HepG2 (cell line): Measurements from ENCODE around the gene SERTAD2. TPM values are rescaled to one million over a fixed set of nuclear protein-coding genes. Genes with fewer than 3 reads are reported as not detected.

Experiments used
- ATAC-seq: fragments of 200-7000 bp; cut with Tn5 transposase; 3 replicates; pipeline ENCODE4 v1.9.1; 2020; ENCODE audit warnings: mild to moderate bottlenecking, moderate library complexity
- BruUV-seq: library from RNA; stranded (reverse); fragments of 400-500 nt; replicated peaks from 2 replicates; lab custom pipeline; 2021; lab: Mats Ljungman, UMichigan
- CTCF ChIA-PET: fragments of 300-600 bp; formaldehyde crosslinking; extraction: SDS; loops from one replicate; lab custom pipeline; 2021; ENCODE audit warnings: low total read pairs, inconsistent platforms, low intra/inter-chr PET ratio; lab: Yijun Ruan, JAX
- POLR2A ChIA-PET: fragments of 350-600 bp; sonication (Branson Sonifier 250); formaldehyde crosslinking; loops from one replicate; lab custom pipeline; 2020; ENCODE audit warnings: antibody characterized with exemption, inconsistent platforms; lab: Yijun Ruan, JAX
- DNase-seq: peaks from one replicate; pipeline ENCODE4 v3.0.0-alpha.2; 2015; ENCODE audit warnings: low spot score
- FAIRE-seq: peaks from 3 replicates; lab custom pipeline; 2011; peaks lifted over from hg19 to GRCh38; lab: Jason Lieb, UNC
- H2AFZ ChIP-seq: one replicate; pipeline ENCODE4 v1.6.1; 2011; ENCODE audit warnings: low read length, inconsistent platforms
- H3K27ac ChIP-seq: fragments of 300-600 bp; 3 replicates; pipeline ENCODE4 v1.8.0; 2011; ENCODE audit warnings: mixed run types, mild to moderate bottlenecking, mixed read lengths, low read length, inconsistent platforms; ENCODE audit not compliant: insufficient read depth; ENCODE audit errors: extremely low read length
- H3K27me3 ChIP-seq, 2 experiments: fragments of 200-600 bp in 1 of 2; 2 replicates in 1 of 2; 3 replicates in 1 of 2; pipeline versions ENCODE4 v1.6.0 to v1.8.0; 2011; ENCODE audit warnings: low read length in 2 of 2, mild to moderate bottlenecking in 2 of 2, moderate library complexity in 2 of 2, inconsistent platforms in 1 of 2; ENCODE audit not compliant: insufficient read depth in 2 of 2, control insufficient read depth in 1 of 2
- H3K36me3 ChIP-seq, 2 experiments: fragments of 200-600 bp in 1 of 2; replicated peaks in 1 of 2; 2 replicates in 1 of 2; 3 replicates in 1 of 2; pipeline versions ENCODE4 v1.5.1 to v1.8.0; 2011; ENCODE audit warnings: low read length in 2 of 2, inconsistent platforms in 1 of 2; ENCODE audit not compliant: insufficient read depth in 2 of 2, control insufficient read depth in 1 of 2
- H3K4me1 ChIP-seq: 2 replicates; pipeline ENCODE4 v1.5.1; 2012; ENCODE audit warnings: low read length, inconsistent platforms; ENCODE audit not compliant: insufficient read depth
- H3K4me2 ChIP-seq: 2 replicates; pipeline ENCODE4 v1.6.0; 2011; ENCODE audit warnings: low read depth, low read length, inconsistent platforms
- H3K4me3 ChIP-seq, 3 experiments: fragments of 200-600 bp in 1 of 3; sonication (generic), shearing (Covaris generic) in 1 of 3; replicated peaks in 1 of 3; 2 replicates each; pipeline ENCODE4 v1.5.1; 2011 to 2016; ENCODE audit warnings: low read length in 3 of 3, inconsistent platforms in 2 of 3, low read depth in 2 of 3, mild to moderate bottlenecking in 2 of 3, control low read depth in 1 of 3, mixed read lengths in 1 of 3; ENCODE audit not compliant: insufficient read depth in 1 of 3
- H3K79me2 ChIP-seq: one replicate; pipeline ENCODE4 v1.6.1; 2011; ENCODE audit warnings: low read length, inconsistent platforms; ENCODE audit not compliant: insufficient read depth
- H3K9ac ChIP-seq: 2 replicates; pipeline ENCODE4 v1.6.0; 2011; ENCODE audit warnings: mild to moderate bottlenecking, low read depth, low read length, inconsistent platforms; ENCODE audit not compliant: insufficient read depth
- H3K9me3 ChIP-seq: 2 replicates; pipeline ENCODE4 v1.5.1; 2012; ENCODE audit warnings: mild to moderate bottlenecking, low read length
- H4K20me1 ChIP-seq: 2 replicates; pipeline ENCODE4 v1.6.0; 2011; ENCODE audit warnings: inconsistent platforms, mild to moderate bottlenecking, low read length, moderate library complexity; ENCODE audit not compliant: insufficient read depth
- ATF7-NPFF ChIP-seq: sonication (generic); formaldehyde crosslinking; IDR thresholded peaks from 2 replicates; pipeline ENCODE4 v1.8.1; 2023; ENCODE audit warnings: mild to moderate bottlenecking, low read depth, missing genetic modification reagents, moderate library complexity
- CCDC6 ChIP-seq: sonication (generic); formaldehyde crosslinking; IDR thresholded peaks from 2 replicates; pipeline ENCODE4 v1.8.1; 2022; ENCODE audit warnings: mild to moderate bottlenecking, missing genetic modification reagents, moderate library complexity
- HIVEP1 ChIP-seq: sonication (generic); formaldehyde crosslinking; IDR thresholded peaks from 2 replicates; pipeline ENCODE4 v1.4.0; 2020; ENCODE audit warnings: mild to moderate bottlenecking, missing genetic modification reagents
- HNF4A ChIP-seq: sonication (generic); formaldehyde crosslinking; IDR thresholded peaks from 2 replicates; pipeline ENCODE4 v1.4.0; 2020; ENCODE audit warnings: missing genetic modification reagents
- LCORL ChIP-seq, 2 experiments: fragments of 450-650 bp in 1 of 2; sonication (generic) in 1 of 2; formaldehyde crosslinking in 1 of 2; IDR thresholded peaks; 2 replicates each; pipeline versions ENCODE4 v1.5.0 to v1.6.1; 2017 to 2020; ENCODE audit warnings: antibody characterized with exemption in 1 of 2, missing genetic modification reagents in 1 of 2
- POLR2AphosphoS2 ChIP-seq: IDR thresholded peaks from 2 replicates; pipeline ENCODE4 v1.6.1; 2011; ENCODE audit warnings: low read depth, low read length, improper control_type of control experiment
- REL ChIP-seq: sonication (generic); formaldehyde crosslinking; conservative IDR thresholded peaks from 2 replicates; pipeline ENCODE4 v1.8.0; 2022; ENCODE audit warnings: mild to moderate bottlenecking, missing genetic modification reagents, moderate library complexity
- SALL1 ChIP-seq: sonication (generic); formaldehyde crosslinking; IDR thresholded peaks from 2 replicates; pipeline ENCODE4 v1.8.0; 2022; ENCODE audit warnings: mild to moderate bottlenecking, missing genetic modification reagents
- SAP130 ChIP-seq: IDR thresholded peaks from 2 replicates; pipeline ENCODE4 v1.6.1; 2016; ENCODE audit warnings: low read depth
- SKI ChIP-seq: fragments of 450-650 bp; IDR thresholded peaks from one replicate; pipeline ENCODE4 v1.6.1; 2018; ENCODE audit warnings: mild to moderate bottlenecking; ENCODE audit not compliant: partially characterized antibody
- TARDBP ChIP-seq: sonication (generic); formaldehyde crosslinking; IDR thresholded peaks from 2 replicates; pipeline ENCODE4 v1.8.0; 2022; ENCODE audit warnings: mild to moderate bottlenecking, missing genetic modification reagents
- ZKSCAN8 ChIP-seq: IDR thresholded peaks from 2 replicates; pipeline ENCODE4 v1.6.1; 2016; ENCODE audit warnings: borderline replicate concordance, missing genetic modification reagents, missing compliant biosample characterization
- ZNF101 ChIP-seq: sonication (generic); formaldehyde crosslinking; IDR thresholded peaks from 2 replicates; pipeline ENCODE4 v1.4.0; 2020; ENCODE audit warnings: mild to moderate bottlenecking, low read depth, missing genetic modification reagents, borderline replicate concordance
- ZNF598 ChIP-seq: sonication (generic); formaldehyde crosslinking; IDR thresholded peaks from 2 replicates; pipeline ENCODE4 v1.5.1; 2020; ENCODE audit warnings: mild to moderate bottlenecking, missing genetic modification reagents, borderline replicate concordance
- ZNF629 ChIP-seq: sonication (generic); formaldehyde crosslinking; conservative IDR thresholded peaks from 2 replicates; pipeline ENCODE4 v1.5.0; 2020; ENCODE audit warnings: missing genetic modification reagents
- ZNF644 ChIP-seq: IDR thresholded peaks from 2 replicates; pipeline ENCODE4 v1.6.1; 2016; ENCODE audit warnings: low read depth
- ZNF737 ChIP-seq: sonication (generic); formaldehyde crosslinking; IDR thresholded peaks from 2 replicates; pipeline ENCODE4 v1.5.0; 2020; ENCODE audit warnings: missing genetic modification reagents, mild to moderate bottlenecking, borderline replicate concordance
- ZSCAN25 ChIP-seq: sonication (generic); formaldehyde crosslinking; IDR thresholded peaks from 2 replicates; pipeline ENCODE4 v1.8.0; 2022; ENCODE audit warnings: mild to moderate bottlenecking, missing genetic modification reagents
- WGBS: methylation state at CpG from one replicate; pipeline ENCODE4 v1.1.6; 2017; ENCODE audit warnings: low lambda C conversion rate; 5-methylcytosine and 5-hydroxymethylcytosine counted together
- in situ Hi-C: cut with HindIII; loops from 2 replicates; pipeline ENCODE4 v1.10.0; 2017; ENCODE audit warnings: low pct_unique_long_range_greater_than_20kb; ENCODE audit not compliant: extremely low pct_ligation_motif_present
- intact Hi-C: fragments of 100-400 bp; cut with micrococcal nuclease; formaldehyde crosslinking; loops from one replicate; pipeline ENCODE4 v1.10.0; 2022; ENCODE audit not compliant: unreplicated experiment
- polyA plus RNA-seq, 8 experiments: library from polyadenylated mRNA; depleted of rRNA in 3 of 8; stranded (reverse) in 7 of 8; unstranded in 1 of 8; fragments of >200 nt; fragmentation: Illumina TruSeq in 4 of 8; extraction: Trizol in 4 of 8; gene quantifications; 2 replicates each; pipeline versions ENCODE4 v1.2.1 to v1.2.3, GENCODE V29; 2011 to 2016; ENCODE audit warnings: low read depth in 4 of 8, missing spikeins in 1 of 8, mixed read lengths in 1 of 8; ENCODE audit not compliant: insufficient read depth in 1 of 8
- total RNA-seq, 5 experiments: library from RNA; depleted of rRNA; stranded (reverse); fragments of >200 nt; fragmentation: Illumina TruSeq; extraction: Trizol; gene quantifications; 2 replicates each; pipeline ENCODE4 v1.2.3, GENCODE V29; 2016; ENCODE audit warnings: low read depth in 1 of 5
- TF ChIP-seq, protein P1 (sequence below): IDR thresholded peaks from 2 replicates; pipeline ENCODE4 v1.6.1; 2012; ENCODE audit warnings: inconsistent platforms
- TF ChIP-seq, protein P2 (sequence below): sonication (generic); formaldehyde crosslinking; IDR thresholded peaks from 2 replicates; pipeline ENCODE4 v1.5.0; 2020; ENCODE audit warnings: missing genetic modification reagents
- TF ChIP-seq, protein P3 (sequence below): sonication (generic); formaldehyde crosslinking; IDR thresholded peaks from 2 replicates; pipeline ENCODE4 v1.4.0; 2020; ENCODE audit warnings: missing genetic modification reagents, mild to moderate bottlenecking, borderline replicate concordance

SERTAD2 gene
- total and polyA plus RNA-seq, 2 of the 13 experiments (the other 11 are each of a cell fraction or from before 2014, with no cell fraction given), result 6.7 to 22.6 TPM

DNA sequence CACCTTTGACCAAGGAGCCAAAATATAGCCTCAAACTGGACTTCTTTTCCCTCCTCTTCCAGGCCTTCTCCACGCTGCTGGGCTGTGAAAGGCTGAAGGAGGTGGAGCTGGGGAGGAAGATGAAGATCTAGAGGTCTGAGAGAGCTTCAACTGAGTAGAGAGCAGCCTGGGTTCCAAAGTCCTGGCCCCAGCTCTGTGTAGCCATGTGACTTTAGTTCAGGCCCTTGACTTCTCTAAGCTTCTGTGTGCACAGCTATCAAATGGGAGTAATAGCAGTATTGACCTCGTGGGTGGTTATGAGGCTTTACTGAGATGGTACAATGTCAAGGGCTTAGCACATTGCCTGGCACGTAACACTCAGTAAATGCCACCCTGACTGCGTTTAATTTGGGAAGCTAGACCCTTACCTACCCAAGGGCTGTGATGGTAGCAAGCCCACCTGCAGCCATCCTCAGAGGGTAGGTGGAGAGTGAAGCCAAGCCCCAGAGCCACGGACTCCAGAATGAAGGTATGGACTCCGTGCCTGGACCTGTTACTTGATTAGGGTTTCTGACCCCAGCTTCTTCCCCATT lies 38.4 kb downstream of the SERTAD2 start:
- peak; percentile 85 for ATAC-seq
- no peak for TF ChIP-seq TARDBP (CRISPR knock-in tag)
- TF ChIP-seq ZNF598, result 0 out of 2 replicates have a peak, but pooled peaks have one; percentile 37
- peak; percentile 51; the same call in 1 of the 2 replicates for TF ChIP-seq ZSCAN25 (CRISPR knock-in tag)
- TF ChIP-seq, protein P1, sequence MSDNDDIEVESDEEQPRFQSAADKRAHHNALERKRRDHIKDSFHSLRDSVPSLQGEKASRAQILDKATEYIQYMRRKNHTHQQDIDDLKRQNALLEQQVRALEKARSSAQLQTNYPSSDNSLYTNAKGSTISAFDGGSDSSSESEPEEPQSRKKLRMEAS, result 0 out of 2 replicates have a peak, but pooled peaks have one; percentile 39
- no peak for TF ChIP-seq REL (CRISPR knock-in tag)
- no peak for TF ChIP-seq ZNF737 (CRISPR knock-in tag)
- 0 out of 2 replicates have a peak, but pooled peaks have one; percentile 23 for TF ChIP-seq SAP130 (CRISPR knock-in tag)
- no peak for TF ChIP-seq POLR2AphosphoS2
- peak; percentile 44; the same call in 1 of the 2 replicates for TF ChIP-seq SALL1 (CRISPR knock-in tag)
- no peak for TF ChIP-seq ATF7-NPFF (CRISPR knock-in tag)
- TF ChIP-seq HIVEP1, result no peak
- TF ChIP-seq ZNF629 (CRISPR knock-in tag), result no peak; the same call in 1 of the 2 replicates
- no peak for TF ChIP-seq ZNF101 (CRISPR knock-in tag)
- TF ChIP-seq, protein P2, sequence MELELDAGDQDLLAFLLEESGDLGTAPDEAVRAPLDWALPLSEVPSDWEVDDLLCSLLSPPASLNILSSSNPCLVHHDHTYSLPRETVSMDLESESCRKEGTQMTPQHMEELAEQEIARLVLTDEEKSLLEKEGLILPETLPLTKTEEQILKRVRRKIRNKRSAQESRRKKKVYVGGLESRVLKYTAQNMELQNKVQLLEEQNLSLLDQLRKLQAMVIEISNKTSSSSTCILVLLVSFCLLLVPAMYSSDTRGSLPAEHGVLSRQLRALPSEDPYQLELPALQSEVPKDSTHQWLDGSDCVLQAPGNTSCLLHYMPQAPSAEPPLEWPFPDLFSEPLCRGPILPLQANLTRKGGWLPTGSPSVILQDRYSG, result no peak
- TF ChIP-seq ZKSCAN8 (CRISPR knock-in tag), result no peak
- TF ChIP-seq, protein P3, sequence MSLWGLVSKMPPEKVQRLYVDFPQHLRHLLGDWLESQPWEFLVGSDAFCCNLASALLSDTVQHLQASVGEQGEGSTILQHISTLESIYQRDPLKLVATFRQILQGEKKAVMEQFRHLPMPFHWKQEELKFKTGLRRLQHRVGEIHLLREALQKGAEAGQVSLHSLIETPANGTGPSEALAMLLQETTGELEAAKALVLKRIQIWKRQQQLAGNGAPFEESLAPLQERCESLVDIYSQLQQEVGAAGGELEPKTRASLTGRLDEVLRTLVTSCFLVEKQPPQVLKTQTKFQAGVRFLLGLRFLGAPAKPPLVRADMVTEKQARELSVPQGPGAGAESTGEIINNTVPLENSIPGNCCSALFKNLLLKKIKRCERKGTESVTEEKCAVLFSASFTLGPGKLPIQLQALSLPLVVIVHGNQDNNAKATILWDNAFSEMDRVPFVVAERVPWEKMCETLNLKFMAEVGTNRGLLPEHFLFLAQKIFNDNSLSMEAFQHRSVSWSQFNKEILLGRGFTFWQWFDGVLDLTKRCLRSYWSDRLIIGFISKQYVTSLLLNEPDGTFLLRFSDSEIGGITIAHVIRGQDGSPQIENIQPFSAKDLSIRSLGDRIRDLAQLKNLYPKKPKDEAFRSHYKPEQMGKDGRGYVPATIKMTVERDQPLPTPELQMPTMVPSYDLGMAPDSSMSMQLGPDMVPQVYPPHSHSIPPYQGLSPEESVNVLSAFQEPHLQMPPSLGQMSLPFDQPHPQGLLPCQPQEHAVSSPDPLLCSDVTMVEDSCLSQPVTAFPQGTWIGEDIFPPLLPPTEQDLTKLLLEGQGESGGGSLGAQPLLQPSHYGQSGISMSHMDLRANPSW (CRISPR knock-in tag), result no peak
- no peak for TF ChIP-seq ZNF644
- TF ChIP-seq SKI, result no peak
- no peak for TF ChIP-seq CCDC6
- peak; percentile 69 for TF ChIP-seq HNF4A (CRISPR knock-in tag)
- no peak for TF ChIP-seq LCORL (IDR thresholded peaks at IDR 0.05)
- peak; percentile 27; the same call in 1 of the 2 replicates for TF ChIP-seq LCORL (CRISPR knock-in tag; IDR thresholded peaks at IDR 0.05)

More for the DNA sequence above, 38.4 kb downstream of the SERTAD2 start:
- Histone ChIP-seq H3K4me3 (no peak overlapping the region), H3K4me2 (peak overlapping the region; percentile 40; the same call in 1 of the 2 replicates), H2AFZ (no peak overlapping the region), H3K9ac (no peak overlapping the region), H4K20me1 (no peaks in the 10 kb centered on the region), H3K27me3 (no peaks in the 10 kb centered on the region; a peak in 2 of 5 replicates), H3K36me3 (no peaks in the 10 kb centered on the region), H3K9me3 (no peaks in the 10 kb centered on the region), H3K79me2 (no peaks in the 10 kb centered on the region), H3K4me1 (peaks cover 9% of the 10 kb centered on the region), H3K27ac (no peak overlapping the region)
- ChIA-PET POLR2A (interaction anchor here (1.3 kb wide), 1 partner anchor 39 kb away, joined by 3 read pairs; the partner anchor contains the start of gene SERTAD2), CTCF (no interaction called here)
- 65% methylated on average over 6 of the region's 6 CpGs for WGBS
- FAIRE-seq (peak; percentile 52), DNase-seq (no peak)
- intact Hi-C loops (no loop called here), in situ Hi-C loops (loop anchor here (25.0 kb wide), 1 partner anchor 947 kb away; no protein-coding TSS in a partner anchor)
- BruUV-seq, result no TSS peak
